ENCODE measurements around the gene LRRFIP1.

GRCh38 chr2:237599465-237600110, 27.8 kb upstream of the LRRFIP1 start:
- TF ChIP-seq CTCF (IDR thresholded peaks at IDR 0.05; ENCODE audit: low read length) (no peak), EZH2 (optimal IDR thresholded peaks at IDR 0.05; ENCODE audit: low read depth, low read length) (no peak), EZH2phosphoT487 (IDR thresholded peaks at IDR 0.05; ENCODE audit: low read length) (no peak)

Data from MM.1S (cell line).